ENCODE results near the gene HLF. TPM values are rescaled to one million over a fixed set of nuclear protein-coding genes. Genes with fewer than 3 reads are reported as not detected.

HLF gene
- total RNA-seq, 3 donors from 2014 or later = 11.8 to 21.4 (median 13.4) TPM

DNA sequence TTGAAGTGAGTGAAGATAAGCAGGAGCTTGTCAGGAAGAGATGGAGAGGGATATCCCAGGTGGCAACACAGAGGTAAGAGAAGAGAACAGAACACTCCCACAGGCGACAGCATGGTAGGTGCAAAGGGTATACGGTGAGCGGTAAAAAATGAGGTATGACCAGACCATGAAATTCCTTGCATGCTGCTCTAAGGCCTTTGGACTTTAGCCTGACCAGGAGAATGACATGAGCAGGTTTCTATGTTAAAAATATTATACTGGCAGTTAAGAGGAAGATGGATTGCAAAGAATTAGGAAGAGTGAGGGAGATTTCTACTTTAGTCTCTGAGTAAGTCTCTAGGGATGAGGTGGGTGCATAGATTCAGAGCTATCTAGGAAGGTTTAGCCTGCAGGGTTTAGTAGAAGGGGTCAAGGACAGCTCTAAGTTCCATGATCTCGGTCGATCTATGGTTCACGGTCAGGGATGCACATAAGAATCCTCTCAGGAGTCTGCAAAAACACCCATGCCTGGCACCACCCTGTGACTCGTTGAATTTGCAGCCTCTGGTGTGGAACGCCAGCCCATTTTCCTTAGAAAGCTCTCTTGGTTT is 65.7 kb downstream of the HLF start:
- no peak for DNase-seq (ENCODE audit: low spot score in 2 of 2)
- Histone ChIP-seq H3K27me3 (no peaks in the 10 kb centered on the region), H3K4me3 (no peak overlapping the region), H3K9me3 (no peaks in the 10 kb centered on the region), H3K27ac (no peak overlapping the region), H3K4me1 (no peaks in the 10 kb centered on the region), H3K36me3 (no peaks in the 10 kb centered on the region)
- TF ChIP-seq, protein P1, sequence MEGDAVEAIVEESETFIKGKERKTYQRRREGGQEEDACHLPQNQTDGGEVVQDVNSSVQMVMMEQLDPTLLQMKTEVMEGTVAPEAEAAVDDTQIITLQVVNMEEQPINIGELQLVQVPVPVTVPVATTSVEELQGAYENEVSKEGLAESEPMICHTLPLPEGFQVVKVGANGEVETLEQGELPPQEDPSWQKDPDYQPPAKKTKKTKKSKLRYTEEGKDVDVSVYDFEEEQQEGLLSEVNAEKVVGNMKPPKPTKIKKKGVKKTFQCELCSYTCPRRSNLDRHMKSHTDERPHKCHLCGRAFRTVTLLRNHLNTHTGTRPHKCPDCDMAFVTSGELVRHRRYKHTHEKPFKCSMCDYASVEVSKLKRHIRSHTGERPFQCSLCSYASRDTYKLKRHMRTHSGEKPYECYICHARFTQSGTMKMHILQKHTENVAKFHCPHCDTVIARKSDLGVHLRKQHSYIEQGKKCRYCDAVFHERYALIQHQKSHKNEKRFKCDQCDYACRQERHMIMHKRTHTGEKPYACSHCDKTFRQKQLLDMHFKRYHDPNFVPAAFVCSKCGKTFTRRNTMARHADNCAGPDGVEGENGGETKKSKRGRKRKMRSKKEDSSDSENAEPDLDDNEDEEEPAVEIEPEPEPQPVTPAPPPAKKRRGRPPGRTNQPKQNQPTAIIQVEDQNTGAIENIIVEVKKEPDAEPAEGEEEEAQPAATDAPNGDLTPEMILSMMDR (IDR thresholded peaks at IDR 0.05) = no peak
- TF ChIP-seq POLR2AphosphoS5 (IDR thresholded peaks at IDR 0.05) = no peak
- TF ChIP-seq POLR2A (IDR thresholded peaks at IDR 0.05) = no peak
- intact Hi-C loops (cut with DNase I; ENCODE audit: low total_unique reads) = no loop called here

DNA sequence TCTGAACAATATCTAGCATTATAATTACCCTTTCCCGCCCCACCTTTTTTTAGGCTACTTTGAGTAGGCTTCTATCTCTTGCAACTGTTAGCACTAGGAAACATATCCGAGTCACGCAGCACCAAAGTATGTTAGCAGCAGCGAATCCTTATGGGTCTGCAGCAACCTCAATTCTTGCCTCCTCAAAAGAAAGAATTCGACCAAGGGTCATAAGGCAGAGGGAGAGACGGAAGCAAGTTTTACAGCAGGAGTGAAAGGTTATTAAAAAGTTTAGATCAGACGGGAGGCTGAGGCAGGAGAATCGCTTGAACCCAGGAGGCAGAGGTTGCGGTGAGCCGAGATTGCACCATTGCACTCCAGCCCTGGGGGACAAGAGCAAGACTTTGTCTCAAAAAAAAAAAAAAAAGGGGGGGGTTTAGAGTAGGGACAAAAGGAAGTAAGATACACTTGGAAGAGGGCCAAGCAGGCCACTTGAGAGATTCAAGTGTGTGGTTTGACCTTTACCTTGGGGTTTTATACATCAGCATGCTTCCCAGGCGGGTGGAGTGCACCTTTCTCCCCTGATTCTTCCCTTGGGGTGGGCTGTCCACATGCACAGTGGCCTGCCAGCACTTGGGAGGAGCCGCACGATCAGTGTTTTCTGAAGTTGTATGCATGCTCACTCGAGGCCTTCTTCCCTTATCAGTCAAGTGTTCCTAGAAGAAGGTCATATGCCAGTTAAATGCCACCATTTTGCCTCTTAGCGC is 67.7 kb downstream of the HLF start:
- no peak for TF ChIP-seq POLR2AphosphoS5 (IDR thresholded peaks at IDR 0.05)
- no peak for TF ChIP-seq POLR2A (IDR thresholded peaks at IDR 0.05)
- TF ChIP-seq, protein P1 (IDR thresholded peaks at IDR 0.05) = no peak
- intact Hi-C loops (cut with DNase I; ENCODE audit: low total_unique reads) = no loop called here
- DNase-seq (ENCODE audit: low spot score in 2 of 2) = no peak

DNA sequence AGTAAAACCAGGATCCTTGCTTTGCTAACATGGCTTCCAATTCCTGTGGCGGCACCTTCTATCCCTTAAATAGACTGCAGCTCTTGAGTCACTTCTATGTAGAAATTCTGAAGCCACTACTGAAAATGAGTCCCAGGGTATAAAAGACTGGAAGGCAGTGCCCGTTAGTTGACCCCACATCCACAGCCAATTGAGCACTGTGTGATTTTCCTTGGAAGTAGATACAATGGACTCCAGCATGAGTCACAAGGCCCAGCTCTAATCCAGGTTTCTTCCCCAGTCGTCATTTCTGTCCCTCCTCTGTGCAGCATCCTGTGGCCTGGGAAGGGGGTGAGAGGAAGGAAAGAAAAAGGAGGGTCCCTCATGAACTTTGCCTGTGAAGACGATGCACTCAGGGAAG is 69.5 kb downstream of the HLF start:
- H3K36me3 ChIP-seq = no peaks in the 10 kb centered on the region
- no peak overlapping the region for H3K4me3 ChIP-seq
- H3K9me3 ChIP-seq = no peaks in the 10 kb centered on the region
- no peaks in the 10 kb centered on the region for H3K27me3 ChIP-seq
- no peak for TF ChIP-seq POLR2AphosphoS5 (IDR thresholded peaks at IDR 0.05)
- TF ChIP-seq, protein P1 (IDR thresholded peaks at IDR 0.05) = no peak
- no peak for TF ChIP-seq POLR2A (IDR thresholded peaks at IDR 0.05)
- DNase-seq (ENCODE audit: low spot score in 2 of 2) = no peak
- intact Hi-C loops (cut with DNase I; ENCODE audit: low total_unique reads) = no loop called here
- H3K4me1 ChIP-seq = no peaks in the 10 kb centered on the region
- no peak overlapping the region for H3K27ac ChIP-seq

More for the DNA sequence above, 67.7 kb downstream of the HLF start:
- H3K27ac ChIP-seq = no peak overlapping the region
- H3K4me3 ChIP-seq = no peak overlapping the region
- no peaks in the 10 kb centered on the region for H3K36me3 ChIP-seq
- no peaks in the 10 kb centered on the region for H3K9me3 ChIP-seq
- no peaks in the 10 kb centered on the region for H3K27me3 ChIP-seq
- H3K4me1 ChIP-seq = no peaks in the 10 kb centered on the region

DNA sequence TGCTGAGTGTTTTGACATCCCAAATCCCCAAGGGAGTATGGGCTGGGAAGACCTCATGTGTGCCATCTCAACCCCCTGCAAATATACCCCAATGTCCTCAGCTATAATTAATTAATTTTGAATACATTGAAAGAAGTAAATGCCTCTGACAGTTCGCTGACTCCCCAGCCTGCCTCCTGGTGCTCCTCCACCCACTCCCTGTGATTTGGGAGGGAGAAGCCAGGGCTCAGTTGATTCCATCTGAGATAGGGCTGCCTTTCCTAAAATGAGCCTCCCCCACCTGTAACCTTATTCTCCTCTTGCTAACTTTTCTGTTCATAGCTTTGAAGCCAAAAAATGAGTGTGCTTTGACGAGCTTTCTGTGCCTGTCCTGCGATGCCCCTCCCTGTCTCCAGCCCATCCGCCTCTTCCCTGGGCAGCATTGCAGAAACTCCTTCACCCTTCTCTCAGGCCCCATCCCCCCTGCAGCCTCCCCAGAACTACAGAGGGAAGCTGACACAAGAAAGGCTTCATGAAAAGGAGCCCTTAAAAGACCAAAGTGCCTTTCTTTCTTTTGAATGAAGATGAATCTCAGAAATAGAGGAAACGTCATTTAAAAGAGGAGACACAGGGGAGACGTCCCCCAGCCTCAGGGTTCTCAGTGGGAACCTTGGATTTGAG is 70.3 kb downstream of the HLF start:
- Histone ChIP-seq H3K27me3 (no peaks in the 10 kb centered on the region), H3K27ac (no peak overlapping the region), H3K4me3 (no peak overlapping the region), H3K4me1 (no peaks in the 10 kb centered on the region), H3K9me3 (no peaks in the 10 kb centered on the region), H3K36me3 (no peaks in the 10 kb centered on the region)
- intact Hi-C loops (cut with DNase I; ENCODE audit: low total_unique reads) = no loop called here
- DNase-seq (ENCODE audit: low spot score in 2 of 2) = no peak
- TF ChIP-seq, protein P1 (IDR thresholded peaks at IDR 0.05) = no peak
- TF ChIP-seq POLR2A (IDR thresholded peaks at IDR 0.05) = no peak
- TF ChIP-seq POLR2AphosphoS5 (IDR thresholded peaks at IDR 0.05) = no peak

DNA sequence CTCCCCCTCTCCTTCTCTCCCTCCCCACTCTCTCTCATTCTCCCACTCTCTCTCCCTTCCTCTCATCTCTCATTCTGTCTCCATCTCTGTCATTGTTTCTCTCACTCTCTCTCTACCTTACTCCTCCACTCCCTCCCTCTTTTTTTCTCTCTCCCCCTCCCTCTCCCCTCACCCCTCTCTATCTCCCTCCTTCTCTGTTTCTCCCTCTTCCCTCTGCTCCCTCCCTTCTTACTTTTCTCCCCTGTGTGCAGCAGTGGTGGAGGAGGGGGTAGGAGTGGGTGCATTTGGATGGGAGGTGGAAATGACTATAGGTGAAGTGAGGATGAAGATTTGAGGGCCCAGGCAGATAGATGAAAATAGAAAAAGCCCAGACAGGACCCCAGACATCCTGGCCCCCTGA is 70.9 kb downstream of the HLF start:
- DNase-seq (ENCODE audit: low spot score in 2 of 2) = no peak
- Histone ChIP-seq H3K9me3 (no peaks in the 10 kb centered on the region), H3K27me3 (no peaks in the 10 kb centered on the region), H3K4me3 (no peak overlapping the region), H3K36me3 (no peaks in the 10 kb centered on the region), H3K4me1 (no peaks in the 10 kb centered on the region), H3K27ac (no peak overlapping the region)
- TF ChIP-seq, protein P1 (IDR thresholded peaks at IDR 0.05) = no peak
- TF ChIP-seq POLR2A (IDR thresholded peaks at IDR 0.05) (no peak), POLR2AphosphoS5 (IDR thresholded peaks at IDR 0.05) (no peak)
- intact Hi-C loops (cut with DNase I; ENCODE audit: low total_unique reads) = no loop called here
